Osteocyte (in vitro differentiated cells): ENCODE results near the gene ATG10. TPM values are rescaled to one million over a fixed set of nuclear protein-coding genes. Genes with fewer than 3 reads are reported as not detected.
"Not testable (repeated sequence)": the region's sequence is repeated elsewhere in the genome, so short reads cannot be mapped to it uniquely, and the experiment has no call there.

Source experiments
- DNase-seq: peaks from one replicate; pipeline ENCODE4 v3.0.0; 2021; ENCODE audit warnings: mixed read lengths; ENCODE audit not compliant: unreplicated experiment; ENCODE audit errors: extremely low spot score
- H3K27ac Mint-ChIP-seq: one replicate; pipeline ENCODE4 v1.8.0; 2021; ENCODE audit warnings: mild to moderate bottlenecking, mixed read lengths; ENCODE audit not compliant: unreplicated experiment
- H3K27me3 Mint-ChIP-seq: one replicate; pipeline ENCODE4 v1.8.0; 2021; ENCODE audit warnings: mixed read lengths; ENCODE audit not compliant: unreplicated experiment
- H3K36me3 Mint-ChIP-seq: one replicate; pipeline ENCODE4 v1.8.0; 2021; ENCODE audit warnings: mixed read lengths; ENCODE audit not compliant: unreplicated experiment
- H3K4me1 Mint-ChIP-seq: one replicate; pipeline ENCODE4 v1.8.0; 2021; ENCODE audit warnings: mixed read lengths; ENCODE audit not compliant: unreplicated experiment
- H3K4me3 Mint-ChIP-seq: one replicate; pipeline ENCODE4 v1.8.0; 2021; ENCODE audit warnings: mild to moderate bottlenecking, moderate library complexity, mixed read lengths; ENCODE audit not compliant: unreplicated experiment
- H3K9me3 Mint-ChIP-seq: one replicate; pipeline ENCODE4 v1.8.0; 2021; ENCODE audit warnings: mixed read lengths; ENCODE audit not compliant: unreplicated experiment
- total RNA-seq: library from RNA; stranded (reverse); gene quantifications from 2 replicates; pipeline ENCODE4 v1.2.1, GENCODE V29; 2021
- TF ChIP-seq, protein P1 (sequence below): fragments of 200-600 bp; sonication (generic); IDR thresholded peaks from 2 replicates; pipeline ENCODE4 v1.5.0; 2021; ENCODE audit warnings: antibody characterized with exemption, mild to moderate bottlenecking, moderate library complexity

ATG10 gene
- total RNA-seq, 1 donor from 2014 or later: 8.3 TPM

- no peak overlapping the region for H3K27ac Mint-ChIP-seq
- H3K9me3 Mint-ChIP-seq: peaks cover 2% of the 10 kb centered on the region
- DNase-seq: no peak
- no peaks in the 10 kb centered on the region for H3K27me3 Mint-ChIP-seq
- H3K4me1 Mint-ChIP-seq: no peaks in the 10 kb centered on the region
- H3K4me3 Mint-ChIP-seq: no peak overlapping the region
- H3K36me3 Mint-ChIP-seq: peaks cover 4% of the 10 kb centered on the region
- TF ChIP-seq, protein P1, sequence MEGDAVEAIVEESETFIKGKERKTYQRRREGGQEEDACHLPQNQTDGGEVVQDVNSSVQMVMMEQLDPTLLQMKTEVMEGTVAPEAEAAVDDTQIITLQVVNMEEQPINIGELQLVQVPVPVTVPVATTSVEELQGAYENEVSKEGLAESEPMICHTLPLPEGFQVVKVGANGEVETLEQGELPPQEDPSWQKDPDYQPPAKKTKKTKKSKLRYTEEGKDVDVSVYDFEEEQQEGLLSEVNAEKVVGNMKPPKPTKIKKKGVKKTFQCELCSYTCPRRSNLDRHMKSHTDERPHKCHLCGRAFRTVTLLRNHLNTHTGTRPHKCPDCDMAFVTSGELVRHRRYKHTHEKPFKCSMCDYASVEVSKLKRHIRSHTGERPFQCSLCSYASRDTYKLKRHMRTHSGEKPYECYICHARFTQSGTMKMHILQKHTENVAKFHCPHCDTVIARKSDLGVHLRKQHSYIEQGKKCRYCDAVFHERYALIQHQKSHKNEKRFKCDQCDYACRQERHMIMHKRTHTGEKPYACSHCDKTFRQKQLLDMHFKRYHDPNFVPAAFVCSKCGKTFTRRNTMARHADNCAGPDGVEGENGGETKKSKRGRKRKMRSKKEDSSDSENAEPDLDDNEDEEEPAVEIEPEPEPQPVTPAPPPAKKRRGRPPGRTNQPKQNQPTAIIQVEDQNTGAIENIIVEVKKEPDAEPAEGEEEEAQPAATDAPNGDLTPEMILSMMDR: no peak
Observed at GRCh38 chr5:82119889-82120288, 148.1 kb downstream of the ATG10 start.

DNA sequence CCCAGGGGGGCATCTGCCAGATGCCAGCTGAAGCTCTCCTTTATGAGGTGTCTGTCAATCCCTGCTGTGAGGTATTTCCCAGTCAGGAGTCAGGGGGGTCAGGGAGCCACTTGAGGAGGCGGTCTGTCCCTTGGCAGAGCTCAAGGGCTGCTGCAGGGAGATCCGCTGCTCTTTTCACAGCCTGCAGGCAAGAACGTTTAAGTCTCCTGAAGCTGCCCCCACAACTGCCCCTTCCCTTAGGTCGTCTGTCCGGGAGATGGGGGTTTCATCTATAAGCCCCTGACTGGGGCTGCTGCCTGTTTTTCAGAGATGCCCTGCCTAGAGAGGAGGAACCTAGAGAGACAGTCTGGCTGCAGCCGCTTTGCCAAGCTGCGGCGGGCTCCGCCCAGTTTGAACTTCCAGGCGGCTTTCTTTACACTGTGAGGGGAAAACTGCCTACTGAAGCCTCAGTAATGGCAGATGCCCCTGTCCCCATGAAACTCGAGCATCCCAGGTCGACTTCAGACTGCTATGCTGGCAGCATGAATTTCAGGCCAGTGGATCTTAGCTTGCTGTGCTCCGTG, 158.0 kb downstream of the ATG10 start:
- Mint-ChIP-seq H3K4me1 (peaks cover 6% of the 10 kb centered on the region), H3K27me3 (no peaks in the 10 kb centered on the region), H3K36me3 (peaks cover 7% of the 10 kb centered on the region), H3K4me3 (no peak overlapping the region), H3K27ac (no peak overlapping the region), H3K9me3 (peaks cover 26% of the 10 kb centered on the region)
- DNase-seq: no peak
- TF ChIP-seq, protein P1: no peak

DNA sequence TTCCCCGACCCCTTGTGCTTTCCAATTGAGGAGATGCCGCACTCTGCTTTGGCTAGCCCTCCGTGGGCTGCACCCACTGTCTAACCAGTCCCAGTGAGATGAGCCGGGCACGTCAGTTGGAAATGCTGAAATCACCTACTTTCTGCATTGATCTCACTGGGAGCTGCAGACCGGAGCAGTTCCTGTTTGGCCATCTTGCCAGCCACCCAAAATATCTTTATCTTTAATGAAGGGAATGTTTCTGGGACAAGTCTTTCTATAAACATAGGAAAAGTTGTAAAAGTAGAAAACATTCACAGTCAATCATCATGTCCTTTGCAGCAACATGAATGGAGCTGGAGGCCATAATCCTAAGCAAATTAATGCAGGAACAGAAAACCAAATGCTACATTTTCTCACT, 158.8 kb downstream of the ATG10 start:
- Mint-ChIP-seq H3K4me3 (no peak overlapping the region), H3K27ac (no peak overlapping the region), H3K36me3 (peaks cover 11% of the 10 kb centered on the region), H3K9me3 (peaks cover 26% of the 10 kb centered on the region), H3K27me3 (no peaks in the 10 kb centered on the region), H3K4me1 (peaks cover 6% of the 10 kb centered on the region)
- TF ChIP-seq, protein P1: no peak
- no peak for DNase-seq

- Mint-ChIP-seq H3K4me1 (no peaks in the 10 kb centered on the region), H3K27me3 (no peaks in the 10 kb centered on the region), H3K27ac (no peak overlapping the region), H3K9me3 (peaks cover 24% of the 10 kb centered on the region), H3K36me3 (peaks cover 11% of the 10 kb centered on the region), H3K4me3 (no peak overlapping the region)
- no peak for DNase-seq
- TF ChIP-seq, protein P1: no peak
Observed at GRCh38 chr5:82137205-82137604, 165.4 kb downstream of the ATG10 start.

- not testable (repeated sequence) for H3K4me3 Mint-ChIP-seq, H3K4me1 Mint-ChIP-seq, H3K27ac Mint-ChIP-seq, DNase-seq, H3K27me3 Mint-ChIP-seq
- Mint-ChIP-seq H3K36me3 (peaks cover 13% of the 10 kb centered on the region), H3K9me3 (peaks cover 25% of the 10 kb centered on the region)
Observed at GRCh38 chr5:82139837-82140236, 168.0 kb downstream of the ATG10 start.
